HepG2 (cell line): ENCODE results near the gene SCN7A. TPM values are rescaled to one million over a fixed set of nuclear protein-coding genes. Genes with fewer than 3 reads are reported as not detected.
A peak's percentile ranks its signal among the peaks of the same experiment; 100 is the strongest.

ENCODE experiments used
- DNMT3B ChIP-seq: conservative IDR thresholded peaks from 2 replicates; pipeline ENCODE4 v1.6.1; 2016; ENCODE audit warnings: missing biosample characterization, control low read depth
- GZF1 ChIP-seq: sonication (generic); formaldehyde crosslinking; IDR thresholded peaks from 2 replicates; pipeline ENCODE4 v1.5.1; 2020; ENCODE audit warnings: mild to moderate bottlenecking, missing genetic modification reagents
- MEF2D ChIP-seq: sonication (generic); formaldehyde crosslinking; IDR thresholded peaks from 2 replicates; pipeline ENCODE4 v1.5.1; 2020; ENCODE audit warnings: mild to moderate bottlenecking, missing genetic modification reagents
- NCOA1 ChIP-seq: sonication (generic); formaldehyde crosslinking; IDR thresholded peaks from 2 replicates; pipeline ENCODE4 v1.9.0; 2021; ENCODE audit warnings: missing genetic modification reagents
- PAF1 ChIP-seq: IDR thresholded peaks from 2 replicates; pipeline ENCODE4 v1.6.1; 2016; ENCODE audit warnings: missing genetic modification reagents, missing compliant biosample characterization
- SATB2 ChIP-seq: sonication (generic); formaldehyde crosslinking; IDR thresholded peaks from 2 replicates; pipeline ENCODE4 v1.5.0; 2020; ENCODE audit warnings: missing genetic modification reagents
- ZMYM3 ChIP-seq: sonication (generic); formaldehyde crosslinking; IDR thresholded peaks from 2 replicates; pipeline ENCODE4 v1.5.1; 2020; ENCODE audit warnings: mild to moderate bottlenecking, missing genetic modification reagents
- ZNF317 ChIP-seq: sonication (generic); formaldehyde crosslinking; IDR thresholded peaks from 2 replicates; pipeline ENCODE4 v1.5.0; 2020; ENCODE audit warnings: mild to moderate bottlenecking, missing genetic modification reagents
- ZNF629 ChIP-seq: sonication (generic); formaldehyde crosslinking; conservative IDR thresholded peaks from 2 replicates; pipeline ENCODE4 v1.5.0; 2020; ENCODE audit warnings: missing genetic modification reagents
- ZNF709 ChIP-seq: sonication (generic); formaldehyde crosslinking; IDR thresholded peaks from 2 replicates; pipeline ENCODE4 v1.5.0; 2020; ENCODE audit warnings: mild to moderate bottlenecking, missing genetic modification reagents
- ZNF83 ChIP-seq: sonication (generic); formaldehyde crosslinking; IDR thresholded peaks from 2 replicates; pipeline ENCODE4 v1.4.0; 2020; ENCODE audit warnings: missing genetic modification reagents, mild to moderate bottlenecking, borderline replicate concordance
- ZSCAN12 ChIP-seq: sonication (generic); formaldehyde crosslinking; IDR thresholded peaks from 2 replicates; pipeline ENCODE4 v1.9.0; 2021; ENCODE audit warnings: mild to moderate bottlenecking, missing genetic modification reagents
- ZSCAN21 ChIP-seq: sonication (generic); formaldehyde crosslinking; IDR thresholded peaks from 2 replicates; pipeline ENCODE4 v1.8.0; 2022; ENCODE audit warnings: mild to moderate bottlenecking, missing genetic modification reagents, moderate library complexity, borderline replicate concordance
- polyA plus RNA-seq, 8 experiments: library from polyadenylated mRNA; depleted of rRNA in 3 of 8; stranded (reverse) in 7 of 8; unstranded in 1 of 8; fragments of >200 nt; fragmentation: Illumina TruSeq in 4 of 8; extraction: Trizol in 4 of 8; gene quantifications; 2 replicates each; pipeline versions ENCODE4 v1.2.1 to v1.2.3, GENCODE V29; 2011 to 2016; ENCODE audit warnings: low read depth in 4 of 8, missing spikeins in 1 of 8, mixed read lengths in 1 of 8; ENCODE audit not compliant: insufficient read depth in 1 of 8
- total RNA-seq, 5 experiments: library from RNA; depleted of rRNA; stranded (reverse); fragments of >200 nt; fragmentation: Illumina TruSeq; extraction: Trizol; gene quantifications; 2 replicates each; pipeline ENCODE4 v1.2.3, GENCODE V29; 2016; ENCODE audit warnings: low read depth in 1 of 5
- TF ChIP-seq, protein P1 (sequence below): sonication (generic); formaldehyde crosslinking; IDR thresholded peaks from 2 replicates; pipeline ENCODE4 v1.5.0; 2020; ENCODE audit warnings: mild to moderate bottlenecking, missing genetic modification reagents, borderline replicate concordance
- TF ChIP-seq, protein P2 (sequence below): sonication (generic); formaldehyde crosslinking; IDR thresholded peaks from 2 replicates; pipeline ENCODE4 v1.4.0; 2020; ENCODE audit warnings: mild to moderate bottlenecking, missing genetic modification reagents
- TF ChIP-seq, protein P3 (sequence below): sonication (generic); formaldehyde crosslinking; IDR thresholded peaks from 2 replicates; pipeline ENCODE4 v1.5.1; 2020; ENCODE audit warnings: mild to moderate bottlenecking, missing genetic modification reagents, moderate library complexity

The SCN7A gene
- total and polyA plus RNA-seq, 2 of the 13 experiments (the other 11 are each of a cell fraction or from before 2014, with no cell fraction given): 0.01 TPM; not detected in 1

DNA sequence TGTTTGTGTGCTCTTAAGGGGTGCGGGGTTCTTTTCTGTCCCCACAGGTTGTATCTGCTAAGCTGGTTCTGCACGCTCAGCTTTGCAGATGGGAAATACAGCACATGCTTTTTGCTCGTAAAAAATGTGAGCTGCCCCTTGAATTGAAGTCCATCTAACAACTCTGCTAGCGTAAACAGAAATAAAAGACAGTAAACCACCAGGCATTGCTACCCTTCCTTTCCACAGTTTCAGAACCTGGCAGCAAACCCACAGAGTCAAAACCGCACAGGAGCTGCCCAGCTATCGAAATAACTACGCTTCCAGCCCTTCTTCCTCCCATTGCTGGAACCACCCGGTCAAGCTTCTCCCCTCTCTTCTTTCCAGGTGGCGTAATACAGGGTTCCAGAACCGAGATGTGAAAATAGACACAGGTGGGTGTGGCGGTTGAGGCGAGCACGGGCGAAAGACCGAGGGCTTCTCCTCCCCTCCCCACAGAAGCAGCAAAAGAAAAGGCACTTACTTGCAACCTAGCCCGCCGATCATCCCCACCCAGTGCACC lies 118.8 kb downstream of the SCN7A start (continued):
- TF ChIP-seq, protein P1, sequence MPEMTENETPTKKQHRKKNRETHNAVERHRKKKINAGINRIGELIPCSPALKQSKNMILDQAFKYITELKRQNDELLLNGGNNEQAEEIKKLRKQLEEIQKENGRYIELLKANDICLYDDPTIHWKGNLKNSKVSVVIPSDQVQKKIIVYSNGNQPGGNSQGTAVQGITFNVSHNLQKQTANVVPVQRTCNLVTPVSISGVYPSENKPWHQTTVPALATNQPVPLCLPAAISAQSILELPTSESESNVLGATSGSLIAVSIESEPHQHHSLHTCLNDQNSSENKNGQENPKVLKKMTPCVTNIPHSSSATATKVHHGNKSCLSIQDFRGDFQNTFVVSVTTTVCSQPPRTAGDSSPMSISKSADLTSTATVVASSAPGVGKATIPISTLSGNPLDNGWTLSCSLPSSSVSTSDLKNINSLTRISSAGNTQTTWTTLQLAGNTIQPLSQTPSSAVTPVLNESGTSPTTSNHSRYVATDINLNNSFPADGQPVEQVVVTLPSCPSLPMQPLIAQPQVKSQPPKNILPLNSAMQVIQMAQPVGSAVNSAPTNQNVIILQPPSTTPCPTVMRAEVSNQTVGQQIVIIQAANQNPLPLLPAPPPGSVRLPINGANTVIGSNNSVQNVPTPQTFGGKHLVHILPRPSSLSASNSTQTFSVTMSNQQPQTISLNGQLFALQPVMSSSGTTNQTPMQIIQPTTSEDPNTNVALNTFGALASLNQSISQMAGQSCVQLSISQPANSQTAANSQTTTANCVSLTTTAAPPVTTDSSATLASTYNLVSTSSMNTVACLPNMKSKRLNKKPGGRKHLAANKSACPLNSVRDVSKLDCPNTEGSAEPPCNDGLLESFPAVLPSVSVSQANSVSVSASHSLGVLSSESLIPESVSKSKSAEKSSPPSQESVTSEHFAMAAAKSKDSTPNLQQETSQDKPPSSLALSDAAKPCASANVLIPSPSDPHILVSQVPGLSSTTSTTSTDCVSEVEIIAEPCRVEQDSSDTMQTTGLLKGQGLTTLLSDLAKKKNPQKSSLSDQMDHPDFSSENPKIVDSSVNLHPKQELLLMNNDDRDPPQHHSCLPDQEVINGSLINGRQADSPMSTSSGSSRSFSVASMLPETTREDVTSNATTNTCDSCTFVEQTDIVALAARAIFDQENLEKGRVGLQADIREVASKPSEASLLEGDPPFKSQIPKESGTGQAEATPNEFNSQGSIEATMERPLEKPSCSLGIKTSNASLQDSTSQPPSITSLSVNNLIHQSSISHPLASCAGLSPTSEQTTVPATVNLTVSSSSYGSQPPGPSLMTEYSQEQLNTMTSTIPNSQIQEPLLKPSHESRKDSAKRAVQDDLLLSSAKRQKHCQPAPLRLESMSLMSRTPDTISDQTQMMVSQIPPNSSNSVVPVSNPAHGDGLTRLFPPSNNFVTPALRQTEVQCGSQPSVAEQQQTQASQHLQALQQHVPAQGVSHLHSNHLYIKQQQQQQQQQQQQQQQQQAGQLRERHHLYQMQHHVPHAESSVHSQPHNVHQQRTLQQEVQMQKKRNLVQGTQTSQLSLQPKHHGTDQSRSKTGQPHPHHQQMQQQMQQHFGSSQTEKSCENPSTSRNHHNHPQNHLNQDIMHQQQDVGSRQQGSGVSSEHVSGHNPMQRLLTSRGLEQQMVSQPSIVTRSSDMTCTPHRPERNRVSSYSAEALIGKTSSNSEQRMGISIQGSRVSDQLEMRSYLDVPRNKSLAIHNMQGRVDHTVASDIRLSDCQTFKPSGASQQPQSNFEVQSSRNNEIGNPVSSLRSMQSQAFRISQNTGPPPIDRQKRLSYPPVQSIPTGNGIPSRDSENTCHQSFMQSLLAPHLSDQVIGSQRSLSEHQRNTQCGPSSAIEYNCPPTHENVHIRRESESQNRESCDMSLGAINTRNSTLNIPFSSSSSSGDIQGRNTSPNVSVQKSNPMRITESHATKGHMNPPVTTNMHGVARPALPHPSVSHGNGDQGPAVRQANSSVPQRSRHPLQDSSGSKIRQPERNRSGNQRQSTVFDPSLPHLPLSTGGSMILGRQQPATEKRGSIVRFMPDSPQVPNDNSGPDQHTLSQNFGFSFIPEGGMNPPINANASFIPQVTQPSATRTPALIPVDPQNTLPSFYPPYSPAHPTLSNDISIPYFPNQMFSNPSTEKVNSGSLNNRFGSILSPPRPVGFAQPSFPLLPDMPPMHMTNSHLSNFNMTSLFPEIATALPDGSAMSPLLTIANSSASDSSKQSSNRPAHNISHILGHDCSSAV: 0 out of 2 replicates have a peak, but pooled peaks have one; percentile 57
- TF ChIP-seq SATB2 (peak; percentile 67; the same call in 1 of the 2 replicates), ZSCAN21 (no peak), ZNF709 (peak; percentile 80; the same call in 1 of the 2 replicates), PAF1 (no peak), ZNF317 (CRISPR knock-in tag) (peak; percentile 22; the same call in 1 of the 2 replicates), NCOA1 (0 out of 2 replicates have a peak, but pooled peaks have one; percentile 54), ZNF83 (CRISPR knock-in tag) (0 out of 2 replicates have a peak, but pooled peaks have one; percentile 83), MEF2D (peak; percentile 43), DNMT3B (CRISPR knock-in tag) (no peak), ZNF629 (CRISPR knock-in tag) (no peak), ZMYM3 (no peak), GZF1 (CRISPR knock-in tag) (peak; percentile 15; the same call in 1 of the 2 replicates), ZSCAN12 (peak; percentile 89; the same call in 1 of the 2 replicates)
- TF ChIP-seq, protein P2, sequence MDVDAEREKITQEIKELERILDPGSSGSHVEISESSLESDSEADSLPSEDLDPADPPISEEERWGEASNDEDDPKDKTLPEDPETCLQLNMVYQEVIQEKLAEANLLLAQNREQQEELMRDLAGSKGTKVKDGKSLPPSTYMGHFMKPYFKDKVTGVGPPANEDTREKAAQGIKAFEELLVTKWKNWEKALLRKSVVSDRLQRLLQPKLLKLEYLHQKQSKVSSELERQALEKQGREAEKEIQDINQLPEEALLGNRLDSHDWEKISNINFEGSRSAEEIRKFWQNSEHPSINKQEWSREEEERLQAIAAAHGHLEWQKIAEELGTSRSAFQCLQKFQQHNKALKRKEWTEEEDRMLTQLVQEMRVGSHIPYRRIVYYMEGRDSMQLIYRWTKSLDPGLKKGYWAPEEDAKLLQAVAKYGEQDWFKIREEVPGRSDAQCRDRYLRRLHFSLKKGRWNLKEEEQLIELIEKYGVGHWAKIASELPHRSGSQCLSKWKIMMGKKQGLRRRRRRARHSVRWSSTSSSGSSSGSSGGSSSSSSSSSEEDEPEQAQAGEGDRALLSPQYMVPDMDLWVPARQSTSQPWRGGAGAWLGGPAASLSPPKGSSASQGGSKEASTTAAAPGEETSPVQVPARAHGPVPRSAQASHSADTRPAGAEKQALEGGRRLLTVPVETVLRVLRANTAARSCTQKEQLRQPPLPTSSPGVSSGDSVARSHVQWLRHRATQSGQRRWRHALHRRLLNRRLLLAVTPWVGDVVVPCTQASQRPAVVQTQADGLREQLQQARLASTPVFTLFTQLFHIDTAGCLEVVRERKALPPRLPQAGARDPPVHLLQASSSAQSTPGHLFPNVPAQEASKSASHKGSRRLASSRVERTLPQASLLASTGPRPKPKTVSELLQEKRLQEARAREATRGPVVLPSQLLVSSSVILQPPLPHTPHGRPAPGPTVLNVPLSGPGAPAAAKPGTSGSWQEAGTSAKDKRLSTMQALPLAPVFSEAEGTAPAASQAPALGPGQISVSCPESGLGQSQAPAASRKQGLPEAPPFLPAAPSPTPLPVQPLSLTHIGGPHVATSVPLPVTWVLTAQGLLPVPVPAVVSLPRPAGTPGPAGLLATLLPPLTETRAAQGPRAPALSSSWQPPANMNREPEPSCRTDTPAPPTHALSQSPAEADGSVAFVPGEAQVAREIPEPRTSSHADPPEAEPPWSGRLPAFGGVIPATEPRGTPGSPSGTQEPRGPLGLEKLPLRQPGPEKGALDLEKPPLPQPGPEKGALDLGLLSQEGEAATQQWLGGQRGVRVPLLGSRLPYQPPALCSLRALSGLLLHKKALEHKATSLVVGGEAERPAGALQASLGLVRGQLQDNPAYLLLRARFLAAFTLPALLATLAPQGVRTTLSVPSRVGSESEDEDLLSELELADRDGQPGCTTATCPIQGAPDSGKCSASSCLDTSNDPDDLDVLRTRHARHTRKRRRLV (CRISPR knock-in tag): no peak
- TF ChIP-seq, protein P3, sequence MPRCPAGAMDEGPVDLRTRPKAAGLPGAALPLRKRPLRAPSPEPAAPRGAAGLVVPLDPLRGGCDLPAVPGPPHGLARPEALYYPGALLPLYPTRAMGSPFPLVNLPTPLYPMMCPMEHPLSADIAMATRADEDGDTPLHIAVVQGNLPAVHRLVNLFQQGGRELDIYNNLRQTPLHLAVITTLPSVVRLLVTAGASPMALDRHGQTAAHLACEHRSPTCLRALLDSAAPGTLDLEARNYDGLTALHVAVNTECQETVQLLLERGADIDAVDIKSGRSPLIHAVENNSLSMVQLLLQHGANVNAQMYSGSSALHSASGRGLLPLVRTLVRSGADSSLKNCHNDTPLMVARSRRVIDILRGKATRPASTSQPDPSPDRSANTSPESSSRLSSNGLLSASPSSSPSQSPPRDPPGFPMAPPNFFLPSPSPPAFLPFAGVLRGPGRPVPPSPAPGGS (CRISPR knock-in tag): no peak
